ENCODE measurements around the gene SMYD1. TPM values are rescaled to one million over a fixed set of nuclear protein-coding genes. Genes with fewer than 3 reads are reported as not detected.

The SMYD1 gene
- total and polyA plus RNA-seq, 8 donors, result 0.05 to 0.20 (median 0.06) TPM; not detected in 5

DNA sequence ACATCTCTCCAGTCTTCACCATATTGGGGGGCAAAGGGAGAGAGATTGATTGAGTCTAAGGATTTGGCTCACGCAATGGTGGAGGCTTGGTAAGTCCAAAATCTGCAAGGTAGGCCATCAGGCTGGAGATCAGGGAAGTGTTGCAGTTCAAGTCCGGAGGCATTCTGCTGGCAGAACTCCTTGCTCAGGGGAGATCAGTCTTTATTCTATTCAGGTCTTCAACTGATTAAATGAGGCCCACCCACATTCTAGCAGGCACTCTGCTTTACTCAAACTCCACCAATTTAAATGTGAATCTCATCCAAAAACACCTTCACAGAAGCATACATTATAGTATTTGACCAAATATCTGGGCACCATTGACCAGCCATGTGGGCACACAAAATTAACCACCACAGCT, 21.4 kb downstream of the SMYD1 start:
- no peak for ATAC-seq

DNA sequence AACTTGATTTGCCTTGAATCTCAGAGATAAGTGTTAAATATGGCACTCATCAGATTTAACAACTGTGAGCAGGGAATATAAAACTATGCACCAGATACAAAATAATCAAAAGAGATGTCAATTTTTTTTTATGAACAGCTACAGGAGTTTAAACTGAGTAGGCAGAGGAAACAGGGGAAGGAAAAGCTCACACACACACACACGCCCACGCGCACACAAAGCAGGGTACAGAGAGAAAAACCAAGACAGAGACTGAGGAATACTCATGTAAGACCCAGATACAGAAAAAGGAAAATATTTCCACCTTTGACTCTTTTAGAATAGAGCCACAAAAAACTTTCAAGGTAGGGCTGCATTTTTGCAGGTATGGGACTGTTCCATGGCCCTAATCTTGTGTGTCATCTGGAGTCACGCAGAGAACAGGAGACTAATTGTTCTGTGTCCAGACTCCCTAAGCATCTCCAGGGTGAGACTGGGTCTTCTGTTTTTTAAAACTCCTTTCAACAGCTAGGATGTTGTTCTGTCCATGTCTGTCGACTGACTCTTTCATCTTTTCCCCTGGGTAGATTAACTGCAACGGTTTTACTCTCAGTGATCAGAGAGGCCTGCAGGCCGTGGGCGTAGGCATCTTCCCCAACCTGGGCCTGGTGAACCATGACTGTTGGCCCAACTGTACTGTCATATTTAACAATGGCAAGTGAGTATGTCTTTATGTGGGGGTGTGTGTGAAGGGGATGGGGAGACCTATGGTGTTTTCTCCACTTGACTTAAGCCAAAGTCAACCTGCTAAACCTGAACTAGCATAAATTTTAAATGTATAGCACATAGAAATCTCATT, 23.0 kb downstream of the SMYD1 start:
- no peak for ATAC-seq
- intact Hi-C loops (cut with DNase I), result no loop called here

More for the DNA sequence above, 21.4 kb downstream of the SMYD1 start:
- H3K36me3 ChIP-seq, result no peaks in the 10 kb centered on the region
- H3K9me3 ChIP-seq, result no peaks in the 10 kb centered on the region
- no peak for TF ChIP-seq CTCF (IDR thresholded peaks at IDR 0.05)
- H3K27ac ChIP-seq, result no peak overlapping the region
- intact Hi-C loops (cut with DNase I), result no loop called here
- no peaks in the 10 kb centered on the region for H3K27me3 ChIP-seq
- no peaks in the 10 kb centered on the region for H3K4me1 ChIP-seq
- DNase-seq, result no peak
- no peak overlapping the region for H3K4me3 ChIP-seq

GRCh38 chr2:88091943-88092342, 24.3 kb downstream of the SMYD1 start:
- Histone ChIP-seq H3K9me3 (no peaks in the 10 kb centered on the region), H3K36me3 (no peaks in the 10 kb centered on the region), H3K27ac (no peak overlapping the region), H3K4me1 (no peaks in the 10 kb centered on the region), H3K27me3 (no peaks in the 10 kb centered on the region), H3K4me3 (no peak overlapping the region)
- ATAC-seq (no peak), DNase-seq (no peak)
- intact Hi-C loops (cut with DNase I), result no loop called here
- no peak for TF ChIP-seq CTCF (IDR thresholded peaks at IDR 0.05)

More for the DNA sequence above, 23.0 kb downstream of the SMYD1 start:
- H3K27me3 ChIP-seq, result no peaks in the 10 kb centered on the region
- no peaks in the 10 kb centered on the region for H3K36me3 ChIP-seq
- no peak for DNase-seq
- no peak for TF ChIP-seq CTCF (IDR thresholded peaks at IDR 0.05)
- H3K27ac ChIP-seq, result no peak overlapping the region
- no peak overlapping the region for H3K4me3 ChIP-seq
- no peaks in the 10 kb centered on the region for H3K9me3 ChIP-seq
- no peaks in the 10 kb centered on the region for H3K4me1 ChIP-seq

DNA sequence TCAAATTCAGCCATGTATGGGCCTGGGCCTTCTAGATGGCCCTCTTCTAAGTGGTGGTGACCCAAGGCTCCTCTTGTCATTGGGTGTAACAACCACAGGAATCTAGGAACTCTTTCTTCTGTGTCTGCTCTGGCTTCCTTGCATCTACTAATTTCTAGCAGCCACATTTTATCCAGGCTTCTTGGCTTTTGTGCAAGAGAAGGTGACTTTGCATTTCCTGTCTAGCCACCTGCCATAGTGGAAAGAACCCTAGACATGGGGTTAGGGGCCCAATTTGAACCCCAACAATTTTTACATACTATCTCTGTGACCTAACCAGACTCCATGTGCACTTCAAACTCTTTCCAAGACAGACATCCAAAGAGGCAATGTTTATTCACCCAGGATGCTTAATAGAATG, 25.1 kb downstream of the SMYD1 start:
- Histone ChIP-seq H3K4me1 (no peaks in the 10 kb centered on the region), H3K9me3 (no peaks in the 10 kb centered on the region), H3K4me3 (no peak overlapping the region), H3K27ac (no peak overlapping the region), H3K36me3 (no peaks in the 10 kb centered on the region), H3K27me3 (no peaks in the 10 kb centered on the region)
- ATAC-seq, result no peak
- no peak for TF ChIP-seq CTCF (IDR thresholded peaks at IDR 0.05)
- intact Hi-C loops (cut with DNase I), result no loop called here
- DNase-seq, result no peak

DNA sequence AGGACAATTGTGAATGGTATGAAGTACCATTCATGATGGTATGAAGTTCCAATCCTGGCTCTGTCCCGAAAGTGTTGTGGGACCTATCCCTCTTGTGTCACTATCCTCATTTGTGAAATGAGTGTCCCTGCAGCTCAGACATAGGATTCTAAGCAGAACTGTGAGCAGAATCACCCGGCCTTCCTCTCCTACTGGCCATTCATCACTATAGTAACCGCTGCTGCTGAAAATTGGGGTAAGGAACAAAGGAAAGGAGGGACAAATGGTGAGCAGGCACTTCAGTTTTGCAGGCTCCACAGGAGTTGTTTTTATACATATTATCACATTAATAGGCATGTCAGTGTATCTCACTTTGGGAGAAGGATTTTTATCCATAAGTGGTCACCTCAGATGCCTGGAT, 27.4 kb downstream of the SMYD1 start:
- Histone ChIP-seq H3K36me3 (no peaks in the 10 kb centered on the region), H3K9me3 (no peaks in the 10 kb centered on the region), H3K4me1 (no peaks in the 10 kb centered on the region), H3K27ac (no peak overlapping the region), H3K4me3 (no peak overlapping the region), H3K27me3 (no peaks in the 10 kb centered on the region)
- DNase-seq, result no peak
- no peak for TF ChIP-seq CTCF (IDR thresholded peaks at IDR 0.05)
- intact Hi-C loops (cut with DNase I), result no loop called here
- no peak for ATAC-seq
